ENCODE data around the gene SSH2.
"Not testable (repeated sequence)": the region's sequence is repeated elsewhere in the genome, so short reads cannot be mapped to it uniquely, and the experiment has no call there.

Gene SSH2

DNA sequence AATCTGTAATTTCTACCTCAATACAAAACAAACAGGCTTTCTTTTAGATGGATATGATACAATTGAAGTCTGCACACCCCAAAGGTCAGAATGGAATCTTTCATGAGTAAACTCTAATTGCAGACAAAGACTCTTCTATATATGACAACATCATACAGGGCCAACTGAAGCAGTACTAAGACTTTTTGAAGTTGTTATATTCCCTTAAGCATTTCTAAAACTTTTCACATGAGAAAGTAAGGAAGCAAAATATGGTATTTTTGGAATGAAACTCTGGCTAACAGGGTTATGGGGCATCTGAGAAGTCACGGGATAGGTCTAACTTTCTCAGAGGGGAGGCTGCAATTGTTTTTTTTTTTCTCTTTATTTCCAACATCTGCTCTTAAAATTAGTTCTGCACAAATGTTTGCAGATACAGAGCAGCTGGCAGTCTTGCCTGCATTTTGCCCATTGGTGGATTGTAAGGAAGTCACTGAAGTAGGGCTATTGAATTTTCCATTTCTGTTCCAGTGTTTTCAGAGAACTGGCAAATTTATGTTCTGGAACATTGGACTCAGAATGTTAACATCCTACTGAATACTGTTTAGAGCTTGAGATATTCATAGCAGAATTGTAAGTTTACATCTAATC is 59.1 kb downstream of the SSH2 start:
- DNase-seq, result no peak

DNA sequence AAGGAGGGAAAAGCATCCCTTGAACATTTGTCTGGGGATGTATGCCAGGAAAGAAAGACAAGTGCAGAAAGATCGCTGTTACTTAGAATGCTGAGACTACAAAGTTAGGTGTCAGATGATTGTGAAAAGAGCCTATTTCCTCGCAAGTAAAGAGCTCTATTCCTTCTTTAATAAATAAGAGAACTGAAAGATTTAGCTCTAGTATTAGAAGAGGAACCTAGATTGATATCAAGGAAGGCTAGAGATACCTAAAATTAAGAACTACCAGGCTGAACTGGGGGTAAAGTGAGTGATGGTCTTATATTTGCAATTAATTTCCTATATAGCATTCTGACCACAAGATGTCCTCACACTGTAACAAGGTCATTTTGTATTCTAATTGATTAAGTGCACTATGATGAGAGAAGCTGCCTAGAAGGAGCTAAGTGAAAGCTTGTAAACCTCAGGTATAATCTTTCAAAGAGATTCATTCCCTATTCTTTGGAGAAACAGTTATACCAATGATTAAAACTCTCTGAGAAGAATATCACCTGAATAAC is 62.3 kb downstream of the SSH2 start:
- DNase-seq, result no peak

DNA sequence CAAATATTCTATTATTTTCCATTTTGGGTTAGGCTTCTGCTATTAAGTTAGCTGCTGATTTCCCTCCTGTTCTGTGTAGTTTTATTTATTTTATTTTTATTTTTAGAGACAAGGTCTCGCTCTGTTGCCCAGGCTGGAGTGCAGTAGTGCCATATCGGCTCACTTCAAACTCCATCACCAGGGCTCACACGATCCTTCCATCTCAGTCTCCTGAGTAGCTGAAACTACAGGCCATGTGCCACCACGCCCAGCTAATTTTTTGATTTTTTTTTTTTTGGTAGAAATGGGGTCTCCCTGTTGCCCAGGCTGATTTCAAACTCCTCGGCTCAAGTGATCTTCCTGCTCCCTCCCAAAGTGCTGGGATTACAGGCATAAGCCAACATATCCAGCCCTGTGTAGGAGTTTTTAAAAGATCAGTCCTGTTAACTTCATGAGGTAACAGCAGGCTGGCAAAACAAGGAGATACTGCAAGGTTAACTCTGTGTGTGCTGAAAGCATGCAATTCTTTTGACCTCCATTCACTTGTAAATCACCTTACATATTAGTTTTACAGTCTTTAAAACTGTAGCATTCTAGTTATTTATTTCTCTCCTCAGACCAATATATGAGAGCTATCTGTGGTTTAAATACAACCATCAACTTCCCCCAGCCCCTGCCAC is 63.2 kb downstream of the SSH2 start:
- no peak for DNase-seq

DNA sequence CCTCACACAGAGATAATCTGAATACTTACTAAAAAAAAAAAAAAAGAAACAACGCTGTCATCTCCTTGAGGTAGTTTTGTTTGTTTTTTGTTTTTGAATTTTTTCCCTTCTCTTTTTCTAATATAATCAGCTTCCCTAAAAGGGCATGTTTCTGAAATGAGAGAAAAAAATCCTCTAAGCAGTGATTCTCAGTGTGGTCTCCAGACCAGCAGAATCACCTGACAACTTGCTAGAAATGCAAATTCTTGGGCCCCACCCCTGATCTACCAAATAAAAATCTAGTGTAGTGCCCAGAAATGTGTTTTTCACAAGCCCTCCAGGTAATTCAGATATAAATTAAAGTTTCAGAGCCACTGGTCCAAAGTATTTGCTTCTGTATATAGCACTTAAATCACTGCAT is 65.4 kb downstream of the SSH2 start:
- DNase-seq, result no peak

DNA sequence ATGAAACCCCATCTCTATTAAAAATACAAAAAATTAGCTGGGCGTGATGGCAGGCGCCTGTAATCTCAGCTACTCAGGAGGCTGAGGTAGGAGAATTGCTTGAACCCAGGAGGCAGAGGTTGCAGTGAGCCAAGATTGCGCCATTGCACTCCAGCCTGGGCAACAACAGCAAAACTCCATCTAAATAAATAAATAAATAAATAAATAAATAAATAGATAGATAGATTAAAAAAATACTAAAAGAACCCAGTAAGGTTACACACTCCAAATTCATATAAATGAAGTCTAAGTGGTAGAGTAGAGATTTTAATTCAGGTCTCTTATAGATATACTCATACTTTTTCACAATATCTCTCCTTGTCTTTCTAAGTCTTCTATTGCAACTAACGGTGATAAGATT is 65.9 kb downstream of the SSH2 start:
- DNase-seq, result not testable (repeated sequence)

DNA sequence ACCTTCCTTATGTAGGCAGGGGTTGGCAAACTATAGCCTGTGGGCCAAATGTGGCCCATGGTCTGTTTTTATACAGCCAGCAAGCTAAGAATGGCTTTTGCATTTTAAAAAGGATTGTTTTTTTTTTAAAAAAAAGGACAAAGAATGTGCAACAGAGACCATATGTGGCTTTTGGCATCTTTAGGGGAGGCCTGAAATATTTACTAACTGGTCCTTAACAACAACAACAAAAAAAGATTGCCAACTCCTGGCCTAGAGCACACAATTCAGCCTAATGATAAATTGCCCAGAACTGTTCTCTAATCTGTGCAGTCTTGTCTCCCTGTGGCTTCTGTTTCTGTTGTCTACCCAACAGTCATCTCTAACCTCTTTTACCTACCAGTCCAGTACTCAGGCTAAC is 67.1 kb downstream of the SSH2 start:
- DNase-seq, result no peak

DNA sequence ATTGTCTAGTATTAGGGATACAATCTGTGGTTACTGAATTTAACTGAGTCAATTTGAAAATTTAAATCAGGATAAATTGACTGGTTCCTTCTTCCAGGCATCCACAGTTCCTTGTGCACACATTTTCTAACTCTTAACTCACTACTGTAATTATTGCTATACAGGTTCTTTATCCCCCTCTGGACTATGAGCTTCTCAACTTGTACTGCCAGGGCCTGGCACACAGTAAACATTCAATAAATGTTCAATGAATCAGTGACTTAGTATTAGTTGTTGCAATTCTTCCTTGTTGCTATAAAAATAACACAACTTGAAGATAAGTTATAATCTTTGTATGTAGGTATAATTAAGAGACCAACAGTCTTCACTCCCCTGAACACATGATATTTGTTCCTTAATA is 67.9 kb downstream of the SSH2 start:
- DNase-seq, result no peak

DNA sequence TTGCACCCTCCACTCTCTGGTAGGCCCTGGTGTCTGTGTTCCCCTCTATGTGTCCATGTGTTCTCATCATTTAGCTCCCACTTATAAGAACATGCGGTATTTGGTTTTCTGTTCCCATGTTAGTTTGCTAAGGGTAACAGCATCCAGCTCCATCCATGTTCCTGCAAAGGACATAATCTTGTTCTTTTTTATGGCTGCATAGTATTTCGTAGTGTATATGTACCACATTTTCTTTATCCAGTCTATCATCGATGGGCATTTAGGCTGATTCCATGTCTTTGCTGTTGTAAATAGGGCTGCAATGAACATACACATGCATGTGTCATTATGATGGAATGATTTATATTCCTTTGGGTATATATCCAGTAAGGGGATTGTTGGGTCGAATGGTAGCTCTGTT is 70.6 kb downstream of the SSH2 start:
- not testable (repeated sequence) for DNase-seq

DNA sequence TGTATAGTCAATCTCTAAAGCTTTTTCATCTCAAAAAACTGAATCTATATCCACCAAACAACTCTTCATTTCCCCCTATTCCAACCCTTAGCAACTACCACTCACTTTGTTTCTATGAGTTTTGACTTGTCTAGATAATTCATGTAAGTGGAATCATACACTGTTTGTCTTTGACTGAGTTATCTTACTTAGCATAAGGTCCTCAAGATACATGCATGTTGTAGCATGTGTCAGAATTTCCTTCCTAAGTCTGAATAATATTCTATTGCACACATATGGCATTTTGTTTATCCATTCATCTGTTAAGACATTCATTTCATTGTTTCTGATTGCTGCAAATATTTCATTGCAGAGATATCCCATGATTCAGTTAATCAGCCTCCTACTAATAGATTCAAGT is 72.2 kb downstream of the SSH2 start:
- no peak for DNase-seq

DNA sequence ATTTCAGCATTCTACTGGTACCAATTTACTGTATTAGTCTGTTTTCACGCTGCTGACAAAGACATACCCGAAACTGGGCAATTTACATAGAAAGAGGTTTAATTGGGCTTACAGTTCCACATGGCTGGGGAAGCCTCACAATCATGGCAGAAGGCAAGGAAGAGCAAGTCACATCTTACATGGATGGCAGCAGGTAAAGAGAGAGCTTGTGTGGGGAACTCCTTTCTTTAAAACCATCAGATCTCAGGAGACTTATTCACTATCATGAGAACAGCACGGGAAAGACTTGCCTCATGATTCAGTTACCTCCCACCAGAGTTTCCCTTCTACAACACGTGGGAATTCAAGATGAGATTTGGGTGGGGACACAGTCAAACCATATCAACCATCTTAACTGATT is 72.9 kb downstream of the SSH2 start:
- DNase-seq, result not testable (repeated sequence)

DNA sequence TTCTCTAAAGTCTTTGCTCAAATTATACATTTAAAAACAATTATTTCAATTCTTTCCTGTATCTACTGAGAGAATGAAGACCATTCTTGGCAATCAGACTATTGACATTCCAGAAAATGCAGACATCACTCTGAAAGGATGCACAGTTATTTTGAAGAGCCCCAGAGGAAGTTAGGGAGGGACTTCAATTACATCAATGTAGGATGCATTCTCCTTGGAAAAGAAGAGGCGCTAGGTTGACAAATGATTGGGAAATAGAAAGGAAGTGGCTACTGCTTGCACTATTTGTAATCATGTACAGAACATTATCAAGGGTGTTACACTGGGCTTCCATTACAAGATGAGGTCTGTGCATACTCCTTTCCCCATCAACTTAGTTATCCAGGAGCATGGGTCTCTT is 74.3 kb downstream of the SSH2 start:
- DNase-seq, result no peak

DNA sequence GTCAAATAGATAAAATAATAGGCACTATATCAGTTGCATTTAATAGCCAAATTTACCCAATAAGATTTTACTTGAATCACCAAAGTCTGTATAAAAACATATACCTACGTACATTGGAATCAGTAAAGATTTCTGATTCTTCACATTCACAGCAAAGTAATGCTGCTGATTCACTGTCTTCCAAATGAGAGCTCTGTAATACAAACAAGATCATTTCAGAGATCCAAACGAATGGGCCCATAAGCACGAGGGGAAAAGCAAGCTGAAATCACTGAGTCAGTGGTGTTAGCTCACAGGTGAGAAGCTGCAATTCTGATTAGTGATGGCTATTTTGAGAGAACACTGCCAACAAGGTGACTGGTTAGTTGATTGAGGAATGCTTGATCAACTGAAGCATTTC is 81.3 kb downstream of the SSH2 start:
- DNase-seq, result no peak

DNA sequence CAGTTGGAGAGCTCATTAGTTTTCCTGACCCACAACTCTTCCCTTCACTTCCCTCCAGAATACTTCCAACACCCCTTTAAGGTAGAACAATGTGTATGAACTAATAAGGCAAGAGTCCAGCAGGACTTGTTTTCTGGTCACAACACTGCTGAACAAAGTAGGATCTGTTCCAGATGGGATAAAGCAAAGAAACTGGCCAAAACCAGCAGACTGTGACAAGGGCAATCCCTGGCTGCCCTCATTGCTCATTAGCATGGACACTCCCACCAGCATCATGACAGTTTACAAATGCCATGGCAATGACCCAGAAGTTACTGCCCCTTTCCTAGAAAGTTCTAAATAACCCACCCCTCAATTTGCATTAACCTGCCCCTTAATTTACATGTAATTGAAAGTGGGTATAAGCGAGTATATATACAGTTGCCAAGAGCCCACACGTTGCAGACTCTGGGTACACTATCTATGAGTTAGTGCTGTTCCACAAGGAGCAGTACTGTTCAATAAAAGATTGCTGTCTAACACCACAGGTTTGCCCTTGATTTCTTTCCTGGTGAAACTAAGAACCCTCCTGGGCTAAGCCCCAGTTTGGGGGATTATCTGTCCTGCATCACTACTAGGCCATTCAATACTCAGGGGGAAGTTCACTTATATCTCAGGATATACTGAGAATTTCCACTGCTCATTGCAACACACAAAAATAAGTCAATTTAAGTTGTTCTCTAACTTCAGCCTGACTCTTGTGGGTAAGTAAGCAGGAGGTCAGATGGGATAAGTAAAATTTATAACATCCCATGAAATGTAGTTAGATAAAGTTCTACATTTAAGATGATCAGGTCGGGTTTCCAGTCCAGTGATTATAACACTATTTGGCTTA is 82.3 kb downstream of the SSH2 start:
- DNase-seq, result no peak

DNA sequence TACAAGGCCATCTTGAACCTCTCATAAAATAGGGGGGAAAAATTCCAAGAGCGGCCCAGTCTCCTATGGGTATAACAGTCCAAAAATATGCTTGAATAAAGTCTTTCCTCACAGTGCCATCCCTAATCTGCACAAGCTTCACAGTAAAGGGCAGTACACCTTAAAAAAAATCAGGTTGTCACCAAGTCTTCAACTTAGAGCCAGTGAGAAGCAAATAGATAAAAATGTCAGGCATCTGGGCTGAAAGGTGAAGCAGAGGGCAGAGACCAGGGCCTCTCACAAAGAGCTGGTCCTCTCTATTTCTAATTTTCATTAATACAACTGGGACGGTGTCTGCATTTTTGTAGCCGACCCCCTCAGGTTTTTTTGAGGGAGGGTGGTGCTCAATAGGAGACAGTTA is 82.9 kb downstream of the SSH2 start:
- DNase-seq, result no peak

DNA sequence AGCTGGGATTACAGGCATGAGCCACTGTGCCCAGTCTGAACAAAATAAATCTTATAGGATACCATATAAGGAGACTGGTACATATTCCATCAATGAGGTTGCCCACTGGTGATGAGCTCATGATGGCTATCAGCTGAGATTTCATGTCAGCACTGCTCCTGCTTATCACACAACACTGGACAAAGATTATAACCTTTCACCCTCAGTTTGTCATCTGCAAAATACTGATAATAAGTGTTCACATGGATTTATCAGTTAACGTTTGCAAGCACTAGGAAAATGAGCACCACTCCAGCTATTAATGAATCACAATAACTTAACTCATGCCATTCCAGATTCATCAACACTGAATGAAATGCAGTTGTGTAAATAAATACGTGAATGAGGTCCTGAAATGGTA is 83.7 kb downstream of the SSH2 start:
- DNase-seq, result no peak

DNA sequence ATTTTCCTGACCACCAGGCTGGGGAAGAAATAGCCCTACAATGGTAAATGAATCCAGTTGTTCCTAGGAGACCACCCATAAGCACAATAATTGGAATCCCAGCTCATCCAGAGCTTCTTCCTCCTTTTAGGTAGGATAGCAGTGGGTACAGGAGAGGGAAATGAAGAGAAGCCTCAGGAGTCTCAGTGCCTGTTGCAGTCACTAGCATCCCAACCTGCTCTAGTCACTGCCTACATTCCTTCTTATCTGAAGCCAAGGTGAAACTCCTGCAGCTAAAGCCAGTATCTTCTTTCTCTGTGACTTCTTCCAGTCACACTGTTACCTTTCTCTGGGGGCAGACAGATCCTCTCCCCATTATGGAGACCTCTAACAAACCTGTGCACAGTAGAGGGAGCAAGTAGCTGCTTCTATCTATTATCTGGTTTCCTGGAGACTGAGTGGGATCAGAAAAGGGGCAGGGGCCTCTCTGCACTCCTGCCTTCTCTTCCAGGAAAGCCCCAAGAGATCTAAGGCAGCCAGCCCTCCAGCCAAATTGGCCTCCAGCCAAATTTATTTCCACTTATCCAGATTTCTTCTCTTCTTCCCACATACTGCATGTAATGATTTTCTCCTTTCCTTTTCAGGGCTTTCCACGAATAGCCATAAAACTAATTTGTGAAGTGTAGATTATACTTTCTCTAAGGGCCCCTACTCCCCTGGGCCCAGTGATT is 85.5 kb downstream of the SSH2 start:
- DNase-seq, result no peak

DNA sequence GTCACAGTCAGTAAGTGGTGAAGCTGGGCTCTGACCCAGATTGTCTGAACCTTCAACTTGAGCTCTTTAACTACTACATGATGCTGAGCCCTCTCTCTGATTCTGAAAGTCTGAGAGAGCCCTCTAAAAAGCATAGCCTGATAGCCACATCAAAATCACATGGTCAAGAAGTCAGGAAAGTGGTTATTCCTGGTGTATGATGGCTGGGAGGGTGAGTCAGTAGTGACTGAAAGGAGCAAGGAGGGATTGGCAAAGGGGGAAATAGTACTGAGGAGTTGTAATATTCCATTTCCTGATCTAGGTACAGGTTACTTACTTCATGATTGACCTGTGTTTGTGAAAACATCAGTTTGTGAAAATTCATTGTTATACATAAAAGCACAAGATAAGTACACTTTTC is 89.1 kb downstream of the SSH2 start:
- no peak for DNase-seq

DNA sequence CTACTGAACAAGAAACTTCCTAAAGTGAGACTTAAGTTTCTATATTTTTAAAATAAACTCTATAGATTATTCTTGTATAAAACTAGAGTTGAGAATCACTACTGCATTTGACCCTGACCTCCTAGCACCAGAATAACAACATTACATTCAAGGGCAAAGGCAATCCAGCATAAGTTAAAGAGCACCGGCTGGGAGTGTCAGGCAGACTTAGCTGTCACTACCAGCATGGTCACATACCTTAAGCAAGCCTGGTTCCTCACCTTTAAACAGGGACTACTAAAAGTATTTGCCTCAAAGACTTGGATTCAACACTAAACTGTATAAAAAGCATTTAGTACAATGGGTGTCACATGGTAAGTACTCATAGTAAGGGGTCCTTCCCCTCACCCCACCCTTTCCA is 90.4 kb downstream of the SSH2 start:
- no peak for DNase-seq

DNA sequence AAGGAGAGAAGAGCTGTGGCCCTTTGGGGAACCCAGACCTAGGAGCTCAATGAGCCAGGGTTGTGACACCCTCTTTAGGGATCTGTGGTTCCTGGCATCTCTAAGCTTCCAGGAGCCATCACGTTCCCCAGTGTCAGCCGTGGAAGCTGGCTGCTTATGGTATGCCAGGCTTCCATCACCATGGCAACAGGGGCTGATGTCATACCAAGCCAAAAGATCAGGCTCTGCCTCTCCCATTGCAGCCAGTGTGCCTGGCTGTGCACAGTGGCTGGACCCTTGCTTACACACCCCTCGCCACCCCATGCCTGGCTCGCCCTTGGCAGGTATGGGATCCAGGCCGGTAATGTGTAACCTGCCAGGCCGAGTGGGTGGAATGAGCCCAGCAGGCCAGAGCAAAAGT is 91.1 kb downstream of the SSH2 start:
- no peak for DNase-seq

DNA sequence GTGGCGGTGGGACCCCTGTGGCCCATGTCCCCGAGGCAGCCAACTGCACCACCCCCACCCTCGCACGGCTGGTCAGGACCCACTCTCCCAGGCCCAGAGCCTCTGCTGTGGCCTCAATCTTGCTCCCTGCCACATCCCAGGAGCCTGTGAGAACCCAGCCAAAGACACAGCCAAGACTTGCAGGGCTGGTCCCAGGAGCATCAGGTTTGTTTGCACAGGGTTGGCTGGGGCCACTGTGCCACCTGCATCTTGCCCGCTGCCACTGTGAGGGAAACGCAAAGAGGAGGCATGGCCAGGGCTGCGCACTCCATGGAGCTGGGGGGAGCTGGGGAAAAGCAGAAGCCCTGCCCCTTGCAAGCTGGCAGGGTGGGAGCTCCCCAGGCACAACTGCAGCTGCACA is 92.5 kb downstream of the SSH2 start:
- DNase-seq, result no peak

DNA sequence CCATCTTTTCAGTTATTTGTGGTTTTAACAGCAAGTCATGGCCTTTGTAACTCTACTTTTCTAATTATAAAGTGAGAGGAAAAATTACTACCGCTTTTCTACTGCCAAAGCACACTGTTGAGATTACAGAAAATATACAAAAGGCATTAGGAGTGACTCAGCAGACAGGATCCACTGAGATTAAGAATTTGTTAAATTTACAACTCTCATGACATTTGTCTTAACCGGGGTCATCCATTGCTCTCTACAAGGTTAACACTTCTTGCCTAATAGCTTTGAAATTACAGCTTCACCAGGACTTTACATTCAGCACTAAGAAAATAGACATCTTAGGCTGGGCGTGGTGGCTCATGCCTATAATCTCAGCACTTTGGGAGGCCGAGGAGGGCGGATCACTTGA is 93.4 kb downstream of the SSH2 start:
- DNase-seq, result no peak

DNA sequence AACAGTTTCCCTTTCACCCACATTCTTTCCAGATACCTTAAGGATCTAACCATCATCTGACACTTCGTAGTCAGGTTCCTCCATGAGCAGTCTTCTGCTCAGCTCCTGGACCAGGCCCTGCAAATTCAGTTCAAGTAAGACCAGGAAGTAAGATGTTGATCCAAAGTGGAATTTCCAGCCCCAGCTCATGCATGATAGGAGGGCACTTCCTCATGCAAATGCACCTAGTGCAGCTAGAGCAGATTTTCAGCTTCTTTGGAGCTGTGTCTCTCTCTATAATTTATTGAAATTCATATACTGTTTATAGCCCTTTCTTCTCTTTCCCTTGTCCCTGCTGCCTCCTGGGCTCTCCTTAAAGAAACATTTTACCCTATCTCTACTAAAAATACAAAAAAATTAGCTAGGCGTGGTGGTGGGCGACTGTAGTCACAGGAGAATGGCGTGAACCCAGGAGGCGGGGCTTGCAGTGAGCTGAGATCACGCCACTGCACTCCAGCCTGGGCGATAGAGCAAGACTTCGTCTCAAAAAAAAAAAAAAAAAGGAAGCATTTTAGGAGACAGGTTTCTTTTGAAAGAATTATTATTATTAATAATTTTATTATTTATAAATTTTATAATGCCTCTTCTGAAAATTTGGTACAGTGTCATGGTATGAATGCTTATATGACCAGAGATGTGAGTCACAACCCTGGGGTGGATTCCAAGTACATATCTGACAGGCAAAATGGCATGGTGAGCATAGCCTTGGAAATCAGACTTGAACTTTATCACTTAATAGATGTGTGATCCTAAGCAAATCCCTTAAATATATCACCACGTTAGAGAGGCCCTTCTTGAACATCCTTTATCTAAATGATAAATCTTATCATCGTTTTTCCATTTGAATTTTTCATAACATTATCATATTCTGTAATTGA is 94.3 kb downstream of the SSH2 start:
- DNase-seq, result no peak
